HepG2 (cell line): ENCODE measurements around the gene VAV2. TPM values are rescaled to one million over a fixed set of nuclear protein-coding genes. Genes with fewer than 3 reads are reported as not detected.

Experiments used
- ATF3 ChIP-seq: sonication (generic); formaldehyde crosslinking; IDR thresholded peaks from 2 replicates; pipeline ENCODE4 v1.4.0; 2020; ENCODE audit warnings: missing genetic modification reagents
- DPF2 ChIP-seq: sonication (generic); formaldehyde crosslinking; IDR thresholded peaks from 2 replicates; pipeline ENCODE4 v1.4.0; 2020; ENCODE audit warnings: mild to moderate bottlenecking, low read depth, missing genetic modification reagents, borderline replicate concordance
- FOSL2 ChIP-seq: sonication (generic); formaldehyde crosslinking; IDR thresholded peaks from 2 replicates; pipeline ENCODE4 v1.4.0; 2020; ENCODE audit warnings: missing genetic modification reagents
- GMEB1 ChIP-seq: sonication (generic); formaldehyde crosslinking; IDR thresholded peaks from 2 replicates; pipeline ENCODE4 v1.5.1; 2020; ENCODE audit warnings: missing genetic modification reagents, mild to moderate bottlenecking, borderline replicate concordance
- HMG20A ChIP-seq: IDR thresholded peaks from 2 replicates; pipeline ENCODE4 v1.6.1; 2016; ENCODE audit warnings: borderline replicate concordance
- KDM1A ChIP-seq: IDR thresholded peaks from 2 replicates; pipeline ENCODE4 v1.6.1; 2016; ENCODE audit warnings: missing compliant biosample characterization
- MAX ChIP-seq: IDR thresholded peaks from 2 replicates; pipeline ENCODE4 v1.6.1; 2012; ENCODE audit warnings: inconsistent platforms
- NCOR1 ChIP-seq: fragments of 200-600 bp; sonication (generic); IDR thresholded peaks from 2 replicates; pipeline ENCODE4 v1.7.0; 2017; ENCODE audit warnings: antibody characterized with exemption, low read length, borderline replicate concordance
- SNAPC2 ChIP-seq: sonication (generic); formaldehyde crosslinking; IDR thresholded peaks from 2 replicates; pipeline ENCODE4 v1.8.1; 2022; ENCODE audit warnings: mild to moderate bottlenecking, missing genetic modification reagents
- TARDBP ChIP-seq: sonication (generic); formaldehyde crosslinking; IDR thresholded peaks from 2 replicates; pipeline ENCODE4 v1.8.0; 2022; ENCODE audit warnings: mild to moderate bottlenecking, missing genetic modification reagents
- ZBTB20 ChIP-seq: sonication (generic); formaldehyde crosslinking; IDR thresholded peaks from 2 replicates; pipeline ENCODE4 v1.8.1; 2023; ENCODE audit warnings: missing genetic modification reagents, low read depth, mild to moderate bottlenecking, borderline replicate concordance
- ZBTB46 ChIP-seq: sonication (generic); formaldehyde crosslinking; IDR thresholded peaks from 2 replicates; pipeline ENCODE4 v1.4.0; 2020; ENCODE audit warnings: mild to moderate bottlenecking, missing genetic modification reagents, borderline replicate concordance
- ZFX ChIP-seq: sonication (generic); formaldehyde crosslinking; IDR thresholded peaks from 2 replicates; pipeline ENCODE4 v1.4.0; 2020; ENCODE audit warnings: mild to moderate bottlenecking, low read depth, missing genetic modification reagents, moderate library complexity
- ZNF235 ChIP-seq: sonication (generic); formaldehyde crosslinking; IDR thresholded peaks from 2 replicates; pipeline ENCODE4 v1.8.1; 2023; ENCODE audit warnings: mild to moderate bottlenecking, missing genetic modification reagents, borderline replicate concordance
- ZNF510 ChIP-seq: sonication (generic); formaldehyde crosslinking; IDR thresholded peaks from 2 replicates; pipeline ENCODE4 v1.4.0; 2020; ENCODE audit warnings: low read depth, mild to moderate bottlenecking, missing genetic modification reagents
- ZNF609 ChIP-seq: sonication (generic); formaldehyde crosslinking; IDR thresholded peaks from 2 replicates; pipeline ENCODE4 v1.4.0; 2020; ENCODE audit warnings: mild to moderate bottlenecking, missing genetic modification reagents, borderline replicate concordance
- ZNF616 ChIP-seq: sonication (generic); formaldehyde crosslinking; IDR thresholded peaks from 2 replicates; pipeline ENCODE4 v1.5.0; 2020; ENCODE audit warnings: low read depth, mild to moderate bottlenecking, missing genetic modification reagents
- ZNF629 ChIP-seq: sonication (generic); formaldehyde crosslinking; conservative IDR thresholded peaks from 2 replicates; pipeline ENCODE4 v1.5.0; 2020; ENCODE audit warnings: missing genetic modification reagents
- ZNF691 ChIP-seq: sonication (generic); formaldehyde crosslinking; IDR thresholded peaks from 2 replicates; pipeline ENCODE4 v1.4.0; 2020; ENCODE audit warnings: missing genetic modification reagents, low read depth, mild to moderate bottlenecking, borderline replicate concordance
- polyA plus RNA-seq, 8 experiments: library from polyadenylated mRNA; depleted of rRNA in 3 of 8; stranded (reverse) in 7 of 8; unstranded in 1 of 8; fragments of >200 nt; fragmentation: Illumina TruSeq in 4 of 8; extraction: Trizol in 4 of 8; gene quantifications; 2 replicates each; pipeline versions ENCODE4 v1.2.1 to v1.2.3, GENCODE V29; 2011 to 2016; ENCODE audit warnings: low read depth in 4 of 8, missing spikeins in 1 of 8, mixed read lengths in 1 of 8; ENCODE audit not compliant: insufficient read depth in 1 of 8
- total RNA-seq, 5 experiments: library from RNA; depleted of rRNA; stranded (reverse); fragments of >200 nt; fragmentation: Illumina TruSeq; extraction: Trizol; gene quantifications; 2 replicates each; pipeline ENCODE4 v1.2.3, GENCODE V29; 2016; ENCODE audit warnings: low read depth in 1 of 5

The VAV2 gene
- total and polyA plus RNA-seq, 2 of the 13 experiments (the other 11 are each of a cell fraction or from before 2014, with no cell fraction given): 22.5 to 22.9 TPM

GRCh38 chr9:133715866-133716563 is 276.1 kb downstream of the VAV2 start (continued):
- TF ChIP-seq GMEB1 (CRISPR knock-in tag) (no peak; the same call in 1 of the 2 replicates), ATF3 (CRISPR knock-in tag) (0 out of 2 replicates have a peak, but pooled peaks have one; percentile 8), ZBTB20 (no peak), DPF2 (peak; percentile 84), NCOR1 (peak; percentile 50; the same call in 1 of the 2 replicates), ZNF235 (CRISPR knock-in tag) (no peak), ZFX (CRISPR knock-in tag) (peak; percentile 60), FOSL2 (CRISPR knock-in tag) (peak; percentile 60), ZNF609 (CRISPR knock-in tag) (peak; percentile 83), ZNF616 (CRISPR knock-in tag) (peak; percentile 68; the same call in 1 of the 2 replicates), ZNF510 (peak; percentile 85; the same call in 1 of the 2 replicates), ZNF629 (CRISPR knock-in tag) (no peak), MAX (peak; percentile 40), SNAPC2 (no peak), ZNF691 (CRISPR knock-in tag) (0 out of 2 replicates have a peak, but pooled peaks have one; percentile 78), KDM1A (no peak), HMG20A (CRISPR knock-in tag) (no peak; the same call in 1 of the 2 replicates), TARDBP (0 out of 2 replicates have a peak, but pooled peaks have one; percentile 53), ZBTB46 (CRISPR knock-in tag) (peak; percentile 77; the same call in 1 of the 2 replicates)
